GM12878 (cell line): ENCODE data around the gene UBC. TPM values are rescaled to one million over a fixed set of nuclear protein-coding genes. Genes with fewer than 3 reads are reported as not detected.
A peak's percentile ranks its signal among the peaks of the same experiment; 100 is the strongest.

ENCODE experiments used
- ASH2L ChIP-seq: fragments of 300-600, 200-600 bp; sonication (generic); IDR thresholded peaks from 2 replicates; pipeline ENCODE4 v1.6.1; 2017; ENCODE audit warnings: low read depth, mild to moderate bottlenecking, borderline replicate concordance
- BHLHE40 ChIP-seq, 2 experiments: fragments of 450-650 bp in 1 of 2; IDR thresholded peaks; 2 replicates each; pipeline ENCODE4 v1.6.1; 2011 to 2017; ENCODE audit warnings: low read depth in 2 of 2, borderline replicate concordance in 1 of 2, improper control_type of control experiment in 1 of 2, low read length in 1 of 2, mild to moderate bottlenecking in 1 of 2
- CBFB ChIP-seq: IDR thresholded peaks from 2 replicates; pipeline ENCODE4 v1.6.1; 2016; ENCODE audit warnings: antibody characterized with exemption, low read depth
- CHD4 ChIP-seq: fragments of 200-600 bp; sonication (generic); IDR thresholded peaks from 2 replicates; pipeline ENCODE4 v1.6.1; 2016; ENCODE audit warnings: mild to moderate bottlenecking
- EZH2 ChIP-seq: IDR thresholded peaks from 2 replicates; pipeline ENCODE4 v1.6.1; 2012; ENCODE audit warnings: low read depth, mild to moderate bottlenecking, control low read depth, inconsistent platforms, low read length, borderline replicate concordance; ENCODE audit not compliant: control insufficient read depth
- JUNB ChIP-seq: IDR thresholded peaks from 2 replicates; pipeline ENCODE4 v1.6.1; 2016; ENCODE audit warnings: antibody characterized with exemption, mild to moderate bottlenecking
- JUND ChIP-seq: IDR thresholded peaks from 2 replicates; pipeline ENCODE4 v1.6.1; 2012; ENCODE audit warnings: low read depth, mild to moderate bottlenecking, low read length, improper control_type of control experiment, moderate library complexity
- KDM1A ChIP-seq: fragments of 200-600 bp; sonication (generic); IDR thresholded peaks from 2 replicates; pipeline ENCODE4 v1.6.1; 2016; ENCODE audit warnings: borderline replicate concordance
- LARP7 ChIP-seq: fragments of 450-650 bp; IDR thresholded peaks from 2 replicates; pipeline ENCODE4 v1.6.1; 2017; ENCODE audit warnings: mild to moderate bottlenecking
- MYC ChIP-seq: IDR thresholded peaks from 2 replicates; pipeline ENCODE4 v1.6.1; 2011; ENCODE audit warnings: mild to moderate bottlenecking, low read length, moderate library complexity, inconsistent platforms; ENCODE audit not compliant: insufficient read depth, insufficient replicate concordance, insufficient read length, severe bottlenecking
- NFIC ChIP-seq: IDR thresholded peaks from 2 replicates; pipeline ENCODE4 v1.6.1; 2012; ENCODE audit warnings: low read depth, mild to moderate bottlenecking, inconsistent platforms, low read length, moderate library complexity
- PML ChIP-seq: IDR thresholded peaks from 2 replicates; pipeline ENCODE4 v1.6.1; 2012; ENCODE audit warnings: low read length, inconsistent platforms
- POLR2A ChIP-seq: IDR thresholded peaks from 2 replicates; pipeline ENCODE4 v1.6.1; 2011; ENCODE audit warnings: low read depth, mild to moderate bottlenecking, low read length
- RBBP5 ChIP-seq: fragments of 200-600 bp; sonication (generic); conservative IDR thresholded peaks from 2 replicates; pipeline ENCODE4 v1.6.1; 2016
- RUNX3 ChIP-seq: IDR thresholded peaks from 2 replicates; pipeline ENCODE4 v1.6.1; 2012; ENCODE audit warnings: low read length, inconsistent platforms
- SIX5 ChIP-seq: IDR thresholded peaks from 2 replicates; pipeline ENCODE4 v1.6.1; 2011; ENCODE audit warnings: mild to moderate bottlenecking, low read depth, low read length, moderate library complexity; ENCODE audit not compliant: severe bottlenecking
- SMAD1 ChIP-seq: fragments of 450-650 bp; IDR thresholded peaks from 2 replicates; pipeline ENCODE4 v1.6.1; 2018; ENCODE audit warnings: mild to moderate bottlenecking, low read depth; ENCODE audit not compliant: partially characterized antibody
- SMARCA5 ChIP-seq: fragments of 450-650 bp; IDR thresholded peaks from 2 replicates; pipeline ENCODE4 v1.6.1; 2017; ENCODE audit warnings: mild to moderate bottlenecking
- SP1 ChIP-seq: IDR thresholded peaks from one replicate; pipeline ENCODE4 v1.6.1; 2011; ENCODE audit warnings: low read depth, low read length
- STAT3 ChIP-seq: IDR thresholded peaks from 2 replicates; pipeline ENCODE4 v1.6.1; 2011; ENCODE audit warnings: low read depth, low read length, improper control_type of control experiment
- TCF12 ChIP-seq: IDR thresholded peaks from 2 replicates; pipeline ENCODE4 v1.6.1; 2011; ENCODE audit warnings: low read depth, mild to moderate bottlenecking, low read length
- ZBED1 ChIP-seq: IDR thresholded peaks from 2 replicates; pipeline ENCODE4 v1.6.1; 2016; ENCODE audit warnings: borderline replicate concordance
- ZNF207 ChIP-seq: fragments of 450-650 bp; IDR thresholded peaks from 2 replicates; pipeline ENCODE4 v1.6.1; 2014; ENCODE audit warnings: antibody characterized with exemption, mild to moderate bottlenecking, borderline replicate concordance
- ZNF384 ChIP-seq: IDR thresholded peaks from 2 replicates; pipeline ENCODE4 v1.6.1; 2012; ENCODE audit warnings: low read depth, mild to moderate bottlenecking, low read length, improper control_type of control experiment, borderline replicate concordance
- polyA plus RNA-seq, 11 experiments: library from polyadenylated mRNA; depleted of rRNA in 4 of 11; unstranded in 6 of 11; stranded (reverse) in 5 of 11; fragments of >200 nt; fragmentation: Nextera tagmentation in 4 of 11; fragmentation: Illumina TruSeq in 1 of 11; extraction: Ambion mirVana in 4 of 11; extraction: Trizol in 1 of 11; gene quantifications; 1 replicate in 1 of 11; 2 replicates in 10 of 11; pipeline versions ENCODE4 v1.2.1 to v1.2.3, GENCODE V29; 2011 to 2016; ENCODE audit warnings: inconsistent platforms in 2 of 11, missing spikeins in 2 of 11, low read depth in 1 of 11
- total RNA-seq, 4 experiments: library from RNA; depleted of rRNA in 3 of 4; stranded (reverse); fragments of >200 nt in 3 of 4; fragmentation: Illumina TruSeq in 1 of 4; extraction: Trizol in 1 of 4; gene quantifications; 2 replicates each; pipeline versions ENCODE4 v1.2.1 to v1.2.3, GENCODE V29; 2013 to 2021
- TF ChIP-seq, protein P1 (sequence below): fragments of 450-650 bp; IDR thresholded peaks from 2 replicates; pipeline ENCODE4 v1.6.1; 2018; ENCODE audit warnings: borderline replicate concordance, mild to moderate bottlenecking; ENCODE audit not compliant: partially characterized antibody
- TF ChIP-seq, protein P2 (sequence below): IDR thresholded peaks from 2 replicates; pipeline ENCODE4 v1.6.1; 2011; ENCODE audit warnings: low read depth, mild to moderate bottlenecking, low read length, moderate library complexity, borderline replicate concordance; ENCODE audit errors: extremely low read depth
- TF ChIP-seq, protein P3 (sequence below): IDR thresholded peaks from 2 replicates; pipeline ENCODE4 v1.6.1; 2012; ENCODE audit warnings: low read depth, low read length, improper control_type of control experiment
- TF ChIP-seq, protein P4 (sequence below): fragments of 450-650 bp; conservative IDR thresholded peaks from 2 replicates; pipeline ENCODE4 v1.6.1; 2017; ENCODE audit warnings: mild to moderate bottlenecking, moderate library complexity

UBC gene
- total and polyA plus RNA-seq, 10 of the 15 experiments (the other 5 are each of a cell fraction or from before 2014, with no cell fraction given) = 653 to 1,666 (median 874) TPM

DNA sequence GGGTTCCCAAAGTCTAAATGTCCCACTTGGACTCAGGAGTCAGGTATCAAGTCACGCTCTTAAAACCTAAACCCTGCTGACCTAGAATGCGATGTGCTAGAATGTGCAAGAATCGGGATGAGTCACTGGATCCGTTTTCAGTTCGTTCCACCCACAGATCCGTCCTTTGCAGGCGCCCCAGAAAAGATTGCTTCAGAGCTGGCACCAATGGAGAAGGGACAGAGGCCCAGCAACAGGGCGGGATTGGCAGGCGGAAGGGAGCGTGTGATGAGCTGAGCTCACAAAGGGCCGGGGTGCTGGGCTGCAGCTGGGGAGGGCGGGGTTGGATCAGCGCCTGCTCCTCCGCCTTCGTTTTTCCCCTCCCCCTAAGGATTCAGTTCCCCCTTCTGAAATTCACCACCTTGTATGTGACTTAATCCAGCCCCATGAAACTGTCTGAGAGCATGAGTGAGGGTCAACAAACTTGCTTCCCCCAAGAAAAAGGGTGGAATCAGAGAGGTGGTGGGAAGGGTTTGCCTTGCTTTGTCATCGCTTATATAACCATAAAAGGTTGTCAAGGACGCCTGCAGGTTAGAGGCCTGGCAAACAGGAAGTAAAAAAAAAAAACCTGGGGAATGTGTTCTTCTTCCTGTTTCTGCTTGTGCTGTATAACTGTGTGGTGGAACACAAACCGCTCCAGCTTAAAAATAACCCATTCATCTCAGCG, 2.8 kb upstream of the UBC start (continued):
- TF ChIP-seq ZNF384 = peak; percentile 95
- TF ChIP-seq ZBED1 = no peak; the same call in 1 of the 2 replicates
- TF ChIP-seq, protein P1, sequence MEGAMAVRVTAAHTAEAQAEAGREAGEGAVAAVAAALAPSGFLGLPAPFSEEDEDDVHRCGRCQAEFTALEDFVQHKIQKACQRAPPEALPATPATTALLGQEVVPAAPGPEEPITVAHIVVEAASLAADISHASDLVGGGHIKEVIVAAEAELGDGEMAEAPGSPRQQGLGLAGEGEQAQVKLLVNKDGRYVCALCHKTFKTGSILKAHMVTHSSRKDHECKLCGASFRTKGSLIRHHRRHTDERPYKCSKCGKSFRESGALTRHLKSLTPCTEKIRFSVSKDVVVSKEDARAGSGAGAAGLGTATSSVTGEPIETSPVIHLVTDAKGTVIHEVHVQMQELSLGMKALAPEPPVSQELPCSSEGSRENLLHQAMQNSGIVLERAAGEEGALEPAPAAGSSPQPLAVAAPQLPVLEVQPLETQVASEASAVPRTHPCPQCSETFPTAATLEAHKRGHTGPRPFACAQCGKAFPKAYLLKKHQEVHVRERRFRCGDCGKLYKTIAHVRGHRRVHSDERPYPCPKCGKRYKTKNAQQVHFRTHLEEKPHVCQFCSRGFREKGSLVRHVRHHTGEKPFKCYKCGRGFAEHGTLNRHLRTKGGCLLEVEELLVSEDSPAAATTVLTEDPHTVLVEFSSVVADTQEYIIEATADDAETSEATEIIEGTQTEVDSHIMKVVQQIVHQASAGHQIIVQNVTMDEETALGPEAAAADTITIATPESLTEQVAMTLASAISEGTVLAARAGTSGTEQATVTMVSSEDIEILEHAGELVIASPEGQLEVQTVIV = peak; percentile 63
- no peak for TF ChIP-seq KDM1A
- peak; percentile 93 for TF ChIP-seq JUND
- peak; percentile 55 for TF ChIP-seq SMAD1
- TF ChIP-seq, protein P2, sequence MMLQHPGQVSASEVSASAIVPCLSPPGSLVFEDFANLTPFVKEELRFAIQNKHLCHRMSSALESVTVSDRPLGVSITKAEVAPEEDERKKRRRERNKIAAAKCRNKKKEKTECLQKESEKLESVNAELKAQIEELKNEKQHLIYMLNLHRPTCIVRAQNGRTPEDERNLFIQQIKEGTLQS = no peak
- TF ChIP-seq SMARCA5 = no peak
- TF ChIP-seq CHD4 = no peak
- TF ChIP-seq BHLHE40 (IDR thresholded peaks at IDR 0.05; ENCODE audit: borderline replicate concordance in 1 of 2, low read depth in 2 of 2, low read length in 1 of 2) = peak; percentile 91 to 93
- TF ChIP-seq STAT3 = peak; percentile 62
- TF ChIP-seq EZH2 = no peak
- TF ChIP-seq RUNX3 = no peak
- TF ChIP-seq SP1 = peak; percentile 99
- peak; percentile 90 for TF ChIP-seq TCF12
- peak; percentile 95 for TF ChIP-seq JUNB
- no peak for TF ChIP-seq ASH2L
- TF ChIP-seq, protein P3, sequence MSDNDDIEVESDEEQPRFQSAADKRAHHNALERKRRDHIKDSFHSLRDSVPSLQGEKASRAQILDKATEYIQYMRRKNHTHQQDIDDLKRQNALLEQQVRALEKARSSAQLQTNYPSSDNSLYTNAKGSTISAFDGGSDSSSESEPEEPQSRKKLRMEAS = peak; percentile 74; the same call in 1 of the 2 replicates
- 0 out of 2 replicates have a peak, but pooled peaks have one; percentile 14 for TF ChIP-seq LARP7
- TF ChIP-seq POLR2A = peak; percentile 76
- TF ChIP-seq NFIC = no peak
- TF ChIP-seq ZNF207 = 0 out of 2 replicates have a peak, but pooled peaks have one; percentile 26
- TF ChIP-seq, protein P4, sequence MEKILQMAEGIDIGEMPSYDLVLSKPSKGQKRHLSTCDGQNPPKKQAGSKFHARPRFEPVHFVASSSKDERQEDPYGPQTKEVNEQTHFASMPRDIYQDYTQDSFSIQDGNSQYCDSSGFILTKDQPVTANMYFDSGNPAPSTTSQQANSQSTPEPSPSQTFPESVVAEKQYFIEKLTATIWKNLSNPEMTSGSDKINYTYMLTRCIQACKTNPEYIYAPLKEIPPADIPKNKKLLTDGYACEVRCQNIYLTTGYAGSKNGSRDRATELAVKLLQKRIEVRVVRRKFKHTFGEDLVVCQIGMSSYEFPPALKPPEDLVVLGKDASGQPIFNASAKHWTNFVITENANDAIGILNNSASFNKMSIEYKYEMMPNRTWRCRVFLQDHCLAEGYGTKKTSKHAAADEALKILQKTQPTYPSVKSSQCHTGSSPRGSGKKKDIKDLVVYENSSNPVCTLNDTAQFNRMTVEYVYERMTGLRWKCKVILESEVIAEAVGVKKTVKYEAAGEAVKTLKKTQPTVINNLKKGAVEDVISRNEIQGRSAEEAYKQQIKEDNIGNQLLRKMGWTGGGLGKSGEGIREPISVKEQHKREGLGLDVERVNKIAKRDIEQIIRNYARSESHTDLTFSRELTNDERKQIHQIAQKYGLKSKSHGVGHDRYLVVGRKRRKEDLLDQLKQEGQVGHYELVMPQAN = no peak; the same call in 1 of the 2 replicates
- peak; percentile 56 for TF ChIP-seq CBFB
- no peak for TF ChIP-seq PML
- TF ChIP-seq SIX5 = no peak
- TF ChIP-seq RBBP5 = no peak
- TF ChIP-seq MYC = no peak
